C4-2B (cell line): ENCODE data around the gene TCF3.

ENCODE experiments used
- CTCF ChIP-seq: fragments of 450-650 bp; conservative IDR thresholded peaks from 2 replicates; pipeline ENCODE4 v1.5.1; 2017; ENCODE audit warnings: mild to moderate bottlenecking
- ZFX ChIP-seq: fragments of 450-650 bp; IDR thresholded peaks from 2 replicates; pipeline ENCODE4 v1.6.1; 2017

- TF ChIP-seq CTCF (no peak), ZFX (no peak)
Measured at GRCh38 chr19:1657746-1658145, 5.3 kb upstream of the TCF3 start.
